K562 (cell line): ENCODE measurements around the gene CMBL. TPM values are rescaled to one million over a fixed set of nuclear protein-coding genes. Genes with fewer than 3 reads are reported as not detected.

Source experiments
- ATAC-seq: fragments of 200-7000 bp; cut with Tn5 transposase; 3 replicates; pipeline ENCODE4 v1.9.1; 2020; ENCODE audit warnings: moderate library complexity
- Bru-seq: library from RNA; stranded (reverse); fragments of 400-500 nt; gene quantifications from one replicate; lab custom pipeline; 2021; lab: Mats Ljungman, UMichigan
- BruChase-seq, 2 experiments: library from RNA; stranded (reverse); fragments of 400-500 nt; gene quantifications; one replicate each; lab custom pipeline; 2021; lab: Mats Ljungman, UMichigan
- BruUV-seq: library from RNA; stranded (reverse); fragments of 400-500 nt; replicated peaks from 2 replicates; lab custom pipeline; 2021; lab: Mats Ljungman, UMichigan
- CTCF ChIA-PET: fragments of 300-600 bp; formaldehyde crosslinking; extraction: SDS; loops from one replicate; lab custom pipeline; 2021; ENCODE audit warnings: low intra/inter-chr PET ratio; lab: Yijun Ruan, JAX
- POLR2A ChIA-PET: fragments of 300-600, 350-650 bp; sonication (Branson Sonifier 250); formaldehyde crosslinking; extraction: SDS; loops from one replicate; lab custom pipeline; 2021; ENCODE audit warnings: antibody characterized with exemption, inconsistent platforms; lab: Yijun Ruan, JAX
- DNase-seq, 4 experiments: peaks; one replicate each; pipeline versions ENCODE4 v3.0.0 to v3.0.0-alpha.2; 2011 to 2018; ENCODE audit warnings: low spot score in 3 of 4, mixed read lengths in 3 of 4; ENCODE audit errors: extremely low read depth in 1 of 4
- FAIRE-seq: peaks from 2 replicates; lab custom pipeline; 2011; peaks lifted over from hg19 to GRCh38; lab: Jason Lieb, UNC
- H2AFZ ChIP-seq: 2 replicates; pipeline ENCODE4 v1.6.0; 2011; ENCODE audit warnings: low read depth, low read length, control low read depth, inconsistent platforms
- H3K27ac ChIP-seq: fragments of 200-600 bp; 3 replicates; pipeline ENCODE4 v1.8.0; 2011; ENCODE audit warnings: low read depth, mild to moderate bottlenecking, control low read depth, inconsistent platforms, low read length, moderate library complexity, mixed read lengths; ENCODE audit errors: extremely low read depth
- H3K27me3 ChIP-seq, 2 experiments: fragments of 300-600 bp in 1 of 2; 2 replicates in 1 of 2; 3 replicates in 1 of 2; pipeline versions ENCODE4 v1.6.0 to v1.8.0; 2011; ENCODE audit warnings: inconsistent platforms in 2 of 2, low read length in 2 of 2, mild to moderate bottlenecking in 1 of 2, mixed read lengths in 1 of 2, moderate library complexity in 1 of 2; ENCODE audit not compliant: control insufficient read depth in 2 of 2, insufficient read depth in 2 of 2
- H3K36me3 ChIP-seq: fragments of 300-600 bp; 3 replicates; pipeline ENCODE4 v1.8.0; 2011; ENCODE audit warnings: mild to moderate bottlenecking, low read length, inconsistent platforms; ENCODE audit not compliant: control insufficient read depth, insufficient read depth
- H3K4me1 ChIP-seq, 2 experiments: fragments of 200-600 bp in 1 of 2; replicated peaks in 1 of 2; 2 replicates in 1 of 2; 3 replicates in 1 of 2; pipeline versions ENCODE4 v1.5.1 to v1.8.0; 2011; ENCODE audit warnings: inconsistent platforms in 2 of 2, low read length in 2 of 2, mild to moderate bottlenecking in 1 of 2, mixed read lengths in 1 of 2, moderate library complexity in 1 of 2; ENCODE audit not compliant: control insufficient read depth in 2 of 2, insufficient read depth in 2 of 2
- H3K4me2 ChIP-seq: 2 replicates; pipeline ENCODE4 v1.6.1; 2011; ENCODE audit warnings: low read length, control low read depth, inconsistent platforms, mixed read lengths; ENCODE audit not compliant: insufficient read depth
- H3K4me3 ChIP-seq: fragments of 200-600 bp; sonication (generic), shearing (Covaris generic); 2 replicates; pipeline ENCODE4 v1.5.1; 2016; ENCODE audit warnings: control low read depth, inconsistent platforms
- H3K79me2 ChIP-seq: fragments of 200-600 bp; 3 replicates; pipeline ENCODE4 v1.8.0; 2011; ENCODE audit warnings: low read length, inconsistent platforms; ENCODE audit not compliant: control insufficient read depth, insufficient read depth
- H3K9ac ChIP-seq, 2 experiments: 2 replicates each; pipeline versions ENCODE4 v1.6.0 to v1.6.1; 2011; ENCODE audit warnings: low read depth in 2 of 2, low read length in 2 of 2, control low read depth in 1 of 2, inconsistent platforms in 1 of 2, mild to moderate bottlenecking in 1 of 2, mixed read lengths in 1 of 2; ENCODE audit not compliant: insufficient read depth in 1 of 2
- H3K9me1 ChIP-seq: one replicate; pipeline ENCODE4 v1.6.0; 2011; ENCODE audit warnings: inconsistent platforms, mild to moderate bottlenecking, low read length, moderate library complexity; ENCODE audit not compliant: control insufficient read depth, insufficient read depth
- H3K9me3 ChIP-seq: replicated peaks from 2 replicates; pipeline ENCODE4 v1.5.1; 2011; ENCODE audit warnings: low read depth, low read length, inconsistent platforms; ENCODE audit not compliant: control insufficient read depth, insufficient read depth
- H4K20me1 ChIP-seq: replicated peaks from 2 replicates; pipeline ENCODE4 v1.6.1; 2011; ENCODE audit warnings: low read length, inconsistent platforms, mixed read lengths; ENCODE audit not compliant: control insufficient read depth, insufficient read depth
- BCOR ChIP-seq: fragments of 450-650 bp; IDR thresholded peaks from 2 replicates; pipeline ENCODE4 v1.6.1; 2016
- CHD2 ChIP-seq: IDR thresholded peaks from 2 replicates; pipeline ENCODE4 v1.6.1; 2011; ENCODE audit warnings: low read depth, low read length
- HNRNPLL ChIP-seq: fragments of 200-400 bp; formaldehyde crosslinking; IDR thresholded peaks from 2 replicates; pipeline ENCODE4 v1.6.1; 2017; ENCODE audit warnings: low read length, low read depth, mild to moderate bottlenecking; ENCODE audit not compliant: poor library complexity, severe bottlenecking
- HNRNPUL1 ChIP-seq: fragments of 200-400 bp; formaldehyde crosslinking; IDR thresholded peaks from 2 replicates; pipeline ENCODE4 v1.6.1; 2017; ENCODE audit warnings: low read length
- ZNF3 ChIP-seq: fragments of 250-450 bp; sonication (Bioruptor Pico); IDR thresholded peaks from 2 replicates; pipeline ENCODE4 v1.5.0; 2021; ENCODE audit warnings: mild to moderate bottlenecking, moderate library complexity
- ZNF551 ChIP-seq: fragments of 250-450 bp; sonication (Bioruptor Pico); IDR thresholded peaks from 2 replicates; pipeline ENCODE4 v1.5.0; 2021; ENCODE audit warnings: mild to moderate bottlenecking, moderate library complexity
- ZNF707 ChIP-seq: fragments of 250-450 bp; sonication (Bioruptor Pico); conservative IDR thresholded peaks from 2 replicates; pipeline ENCODE4 v1.8.0; 2022; ENCODE audit warnings: inconsistent platforms, mild to moderate bottlenecking, moderate library complexity
- WGBS: fragments of 100-300 bp; shearing (Covaris generic); methylation state at CpG from one replicate; pipeline ENCODE4 v1.1.6; 2016; ENCODE audit warnings: low coverage, mixed read lengths; ENCODE audit not compliant: insufficient coverage; ENCODE audit errors: missing lambda C conversion rate; 5-methylcytosine and 5-hydroxymethylcytosine counted together
- in situ Hi-C: fragments of 300-500 bp; cut with MboI; formaldehyde crosslinking; loops from 4 replicates; pipeline ENCODE4 v1.15.0; 2018; ENCODE audit warnings: inconsistent platforms, mixed read lengths
- intact Hi-C: fragments of 100-400 bp; cut with micrococcal nuclease; formaldehyde crosslinking; loops from 2 replicates; pipeline ENCODE4 v1.14.2; 2022
- long read RNA-seq, 3 experiments: library from polyadenylated mRNA in 2 of 3; library from RNA in 1 of 3; unstranded in 2 of 3; stranded (forward) in 1 of 3; transcript quantifications; one replicate each; pipeline ENCODE4 v2.0.0, GENCODE V29; 2019 to 2022
- polyA minus RNA-seq, 3 experiments: library from RNA; depleted of rRNA, polyadenylated mRNA; stranded (reverse); fragments of >200 nt; gene quantifications; 2 replicates each; pipeline ENCODE4 v1.2.3, GENCODE V29; 2011
- polyA plus RNA-seq, 8 experiments: library from polyadenylated mRNA; depleted of rRNA in 4 of 8; stranded (reverse) in 5 of 8; unstranded in 3 of 8; fragments of >200 nt; fragmentation: Nextera tagmentation in 2 of 8; fragmentation: Illumina TruSeq in 1 of 8; extraction: Ambion mirVana in 2 of 8; extraction: Trizol in 1 of 8; gene quantifications; 2 replicates each; pipeline versions ENCODE4 v1.2.1 to v1.2.3, GENCODE V29; 2011 to 2014; ENCODE audit warnings: inconsistent platforms in 1 of 8, missing spikeins in 1 of 8
- total RNA-seq, 7 experiments: library from RNA; depleted of rRNA in 6 of 7; stranded (reverse); fragments of >200 nt in 6 of 7; fragmentation: Illumina TruSeq in 2 of 7; extraction: Trizol in 2 of 7; gene quantifications; 2 replicates each; pipeline versions ENCODE4 v1.2.1 to v1.2.3, GENCODE V29; 2011 to 2021; ENCODE audit warnings: low replicate concordance in 1 of 7
- TF ChIP-seq, protein P1 (sequence below): fragments of 250-450 bp; sonication (Bioruptor Pico); IDR thresholded peaks from 2 replicates; pipeline ENCODE4 v1.8.0; 2021; ENCODE audit warnings: mild to moderate bottlenecking, moderate library complexity
- TF ChIP-seq, protein P2 (sequence below): fragments of 250-450 bp; sonication (Bioruptor Pico); IDR thresholded peaks from 2 replicates; pipeline ENCODE4 v1.6.1; 2021; ENCODE audit warnings: mild to moderate bottlenecking

Gene CMBL
- 57.6 and 73.6 TPM in 2 replicates for total RNA-seq (2011; cell fraction: chromatin; rRNA removed; ENCODE audit: low replicate concordance)
- total RNA-seq (2011; cell fraction: nucleolus; rRNA removed), result 41.8 and 51.0 TPM in 2 replicates
- 60.6 and 76.3 TPM in 2 replicates for total RNA-seq (2011; cell fraction: nucleoplasm; rRNA removed)
- 22.6 and 30.0 TPM in 2 replicates for total RNA-seq (2014; rRNA removed)
- total RNA-seq (2014; rRNA removed; fragmentation: Illumina TruSeq; extraction: Trizol), result 68.2 and 86.7 TPM in 2 replicates
- total RNA-seq (2015; rRNA removed; fragmentation: Illumina TruSeq; extraction: Trizol), result 54.7 and 55.5 TPM in 2 replicates
- total RNA-seq (2021), result 119 and 121 TPM in 2 replicates
- polyA plus RNA-seq (2011; rRNA removed), result 183 and 192 TPM in 2 replicates
- 228 and 464 TPM in 2 replicates for polyA plus RNA-seq (2011; cell fraction: cytosol; rRNA removed)
- polyA plus RNA-seq (2011; cell fraction: nucleus; rRNA removed), result 27.2 and 28.4 TPM in 2 replicates
- 129 and 225 TPM in 2 replicates for polyA plus RNA-seq (2012)
- polyA plus RNA-seq (2014; fragmentation: Illumina TruSeq; extraction: Trizol), result 140 and 144 TPM in 2 replicates
- polyA plus RNA-seq (2014; fragmentation: Nextera tagmentation; extraction: Ambion mirVana), result 10 to 100 TPM; 53.4 to 71.1 TPM
- polyA plus RNA-seq (2014; rRNA removed), result 109 and 128 TPM in 2 replicates
- polyA minus RNA-seq (2011; rRNA and poly(A)+ RNA removed), result 176 TPM in 2 replicates
- 200 and 213 TPM in 2 replicates for polyA minus RNA-seq (2011; cell fraction: cytosol; rRNA and poly(A)+ RNA removed)
- 23.2 and 39.3 TPM in 2 replicates for polyA minus RNA-seq (2011; cell fraction: nucleus; rRNA and poly(A)+ RNA removed)
- Bru-seq, nascent RNA, result percentile 91 among the genes with signal in this experiment
- percentile 80 among the genes with signal in this experiment for BruChase-seq, experiment 1, labeled RNA remaining after a 2-hour chase
- percentile 79 among the genes with signal in this experiment for BruChase-seq, experiment 2, labeled RNA remaining after a 6-hour chase
- long read RNA-seq, experiment 1, transcript CMBL-204 (4 exons, 901 nt), result minor isoform, 33 of 439 reads
- long read RNA-seq, experiment 1, transcript CMBL-201 (6 exons, 2,335 nt), result major isoform, 296 of 439 reads
- long read RNA-seq, experiment 1, partial matches to known transcripts, result 42 of 439 reads
- long read RNA-seq, experiment 1, other reads (novel, unspliced or antisense), result 68 of 439 reads
- long read RNA-seq, experiment 2, transcript CMBL-204 (4 exons, 901 nt), result minor isoform, 7 of 247 reads
- long read RNA-seq, experiment 2, transcript CMBL-201 (6 exons, 2,335 nt), result major isoform, 84 of 247 reads
- long read RNA-seq, experiment 2, partial matches to known transcripts, result 7 of 247 reads
- long read RNA-seq, experiment 2, other reads (novel, unspliced or antisense), result 149 of 247 reads
- long read RNA-seq, experiment 3, transcript CMBL-201 (6 exons, 2,335 nt), result major isoform, 103 of 132 reads
- long read RNA-seq, experiment 3, transcript CMBL-204 (4 exons, 901 nt), result minor isoform, 16 of 132 reads
- long read RNA-seq, experiment 3, partial matches to known transcripts, result 2 of 132 reads
- long read RNA-seq, experiment 3, other reads (novel, unspliced or antisense), result 11 of 132 reads

- CTCF ChIA-PET, result interaction anchor here (0.7 kb wide), 1 partner anchor 381 kb away, joined by 3 read pairs; no protein-coding TSS in a partner anchor
- H3K27ac ChIP-seq, result peak within 1 kb of the TSS; percentile 91
- no TSS peak for BruUV-seq
- TF ChIP-seq ZNF707 (CRISPR knock-in tag) (no peak), HNRNPLL (no peak), ZNF3 (CRISPR knock-in tag) (no peak), BCOR (peak; percentile 94), ZNF551 (CRISPR knock-in tag) (no peak), CHD2 (no peak), HNRNPUL1 (no peak)
- TF ChIP-seq, protein P1, sequence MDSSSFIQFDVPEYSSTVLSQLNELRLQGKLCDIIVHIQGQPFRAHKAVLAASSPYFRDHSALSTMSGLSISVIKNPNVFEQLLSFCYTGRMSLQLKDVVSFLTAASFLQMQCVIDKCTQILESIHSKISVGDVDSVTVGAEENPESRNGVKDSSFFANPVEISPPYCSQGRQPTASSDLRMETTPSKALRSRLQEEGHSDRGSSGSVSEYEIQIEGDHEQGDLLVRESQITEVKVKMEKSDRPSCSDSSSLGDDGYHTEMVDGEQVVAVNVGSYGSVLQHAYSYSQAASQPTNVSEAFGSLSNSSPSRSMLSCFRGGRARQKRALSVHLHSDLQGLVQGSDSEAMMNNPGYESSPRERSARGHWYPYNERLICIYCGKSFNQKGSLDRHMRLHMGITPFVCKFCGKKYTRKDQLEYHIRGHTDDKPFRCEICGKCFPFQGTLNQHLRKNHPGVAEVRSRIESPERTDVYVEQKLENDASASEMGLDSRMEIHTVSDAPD (CRISPR knock-in tag), result no peak
- TF ChIP-seq, protein P2, sequence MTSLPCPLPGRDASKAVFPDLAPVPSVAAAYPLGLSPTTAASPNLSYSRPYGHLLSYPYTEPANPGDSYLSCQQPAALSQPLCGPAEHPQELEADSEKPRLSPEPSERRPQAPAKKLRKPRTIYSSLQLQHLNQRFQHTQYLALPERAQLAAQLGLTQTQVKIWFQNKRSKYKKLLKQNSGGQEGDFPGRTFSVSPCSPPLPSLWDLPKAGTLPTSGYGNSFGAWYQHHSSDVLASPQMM (CRISPR knock-in tag), result no peak
Observed at GRCh38 chr5:10307206-10308148, at the start of gene CMBL. Gene CMBL (minus strand): TSS chr5:10307902. CDS start chr5:10290762, 17,140 bp downstream.

More at GRCh38 chr5:10307206-10308148, at the start of gene CMBL:
- Histone ChIP-seq H3K27me3 (no peaks in the 10 kb centered on the region), H3K4me3 (peak within 1 kb of the TSS; percentile 78), H3K36me3 (peaks cover 24% of the 10 kb centered on the region), H4K20me1 (no peaks in the 10 kb centered on the region), H3K4me2 (peak within 1 kb of the TSS; percentile 98), H2AFZ (peak within 1 kb of the TSS; percentile 88), H3K9me1 (no peaks in the 10 kb centered on the region), H3K4me1 (peaks cover 48 to 77% of the 10 kb centered on the region in 2 experiments), H3K79me2 (peaks cover 52% of the 10 kb centered on the region), H3K9me3 (no peaks in the 10 kb centered on the region), H3K9ac (peak within 1 kb of the TSS; percentile 75 to 92)
- ATAC-seq (peak; percentile 70), FAIRE-seq (peak; percentile 49), DNase-seq (peak; percentile 90 to 95 (median 92))
- in situ Hi-C loops (no loop called here), intact Hi-C loops (loop anchor here (5.0 to 10.0 kb wide), 2 partner anchors 55 to 297 kb away; partner anchors contain the start of gene CCT5)
- under 1% methylated on average over 52 of the region's 56 CpGs for WGBS
- POLR2A ChIA-PET, result interaction anchor here (0.8 to 4.9 kb wide), 5 partner anchors 9 to 44 kb away, joined by 3 to 31 read pairs (median 4); no protein-coding TSS in a partner anchor
